Fibroblast of skin of abdomen (primary cell): ENCODE results near the gene FXYD6.

Source experiments
- DNase-seq: peaks from one replicate; pipeline ENCODE4 v3.0.0-alpha.2; 2013

Gene FXYD6

DNA sequence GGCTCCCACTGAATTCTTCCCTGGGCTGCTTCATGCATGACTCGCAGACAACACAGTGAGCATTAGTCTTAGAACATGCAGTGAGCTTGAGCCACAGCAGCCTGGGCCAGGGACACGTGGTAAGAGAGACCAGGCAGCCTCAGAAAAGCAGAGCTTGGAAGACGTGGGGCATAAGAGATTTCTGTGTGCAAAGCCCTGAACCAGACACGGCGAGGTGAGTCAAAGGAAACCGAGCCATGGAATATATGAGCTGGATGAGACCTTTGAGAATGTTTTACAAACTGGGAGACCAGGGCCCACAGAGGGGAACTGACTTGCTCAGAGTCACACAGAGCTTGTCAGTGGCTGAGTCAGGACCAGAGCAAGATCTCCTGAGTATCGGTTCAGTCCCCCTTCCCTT lies 8.5 kb upstream of the FXYD6 start:
- DNase-seq: peak; percentile 73

GRCh38 chr11:117883063-117883462 lies 6.6 kb upstream of the FXYD6 start:
- no peak for DNase-seq

DNA sequence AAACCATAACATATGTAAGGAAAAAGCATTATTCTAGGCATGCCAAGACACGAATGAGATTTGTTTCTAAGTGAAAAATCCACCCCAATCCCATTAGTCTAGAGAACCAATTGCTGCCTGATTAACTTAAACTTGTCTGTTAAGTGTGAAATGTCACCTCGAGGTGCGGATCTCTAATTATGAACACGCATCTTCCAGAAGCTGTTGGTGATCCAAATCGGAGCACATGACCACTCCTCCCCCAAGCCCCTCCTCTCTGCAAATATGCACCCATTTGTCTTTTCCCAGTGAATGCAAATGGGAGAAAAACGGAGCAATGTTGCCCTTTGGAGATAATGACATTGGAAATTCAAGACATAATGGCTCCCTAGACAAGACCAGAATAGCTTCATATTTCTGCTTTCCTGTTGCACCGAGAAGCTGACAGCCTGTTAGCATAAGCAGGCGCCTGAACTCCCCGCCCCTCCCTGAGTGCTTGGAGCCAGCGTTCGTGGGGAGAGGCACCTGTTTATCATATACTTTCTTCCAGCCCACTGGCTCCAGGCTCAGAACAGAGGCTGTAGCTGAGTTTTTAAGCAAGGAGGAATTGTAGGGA lies 6.0 kb upstream of the FXYD6 start:
- no peak for DNase-seq

DNA sequence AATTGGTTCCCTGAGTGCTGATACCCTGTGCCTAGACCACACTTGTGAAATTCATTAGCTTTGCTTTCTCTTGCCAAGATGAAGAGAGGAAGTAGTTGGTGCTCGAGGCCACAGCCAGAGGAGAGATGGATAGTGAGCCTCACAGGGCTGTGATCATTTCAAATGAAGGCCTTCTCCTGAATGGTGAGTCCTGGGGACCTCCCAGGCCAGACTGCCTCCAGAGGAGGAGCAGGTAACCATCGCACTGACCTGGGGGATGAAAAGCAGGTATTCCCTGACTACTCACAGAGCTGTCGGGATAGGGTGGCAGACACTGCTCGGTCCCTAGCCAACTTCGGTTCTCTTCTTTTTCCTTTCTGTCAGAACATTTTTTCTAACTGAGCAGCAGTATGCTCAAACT lies 4.8 kb upstream of the FXYD6 start:
- no peak for DNase-seq

DNA sequence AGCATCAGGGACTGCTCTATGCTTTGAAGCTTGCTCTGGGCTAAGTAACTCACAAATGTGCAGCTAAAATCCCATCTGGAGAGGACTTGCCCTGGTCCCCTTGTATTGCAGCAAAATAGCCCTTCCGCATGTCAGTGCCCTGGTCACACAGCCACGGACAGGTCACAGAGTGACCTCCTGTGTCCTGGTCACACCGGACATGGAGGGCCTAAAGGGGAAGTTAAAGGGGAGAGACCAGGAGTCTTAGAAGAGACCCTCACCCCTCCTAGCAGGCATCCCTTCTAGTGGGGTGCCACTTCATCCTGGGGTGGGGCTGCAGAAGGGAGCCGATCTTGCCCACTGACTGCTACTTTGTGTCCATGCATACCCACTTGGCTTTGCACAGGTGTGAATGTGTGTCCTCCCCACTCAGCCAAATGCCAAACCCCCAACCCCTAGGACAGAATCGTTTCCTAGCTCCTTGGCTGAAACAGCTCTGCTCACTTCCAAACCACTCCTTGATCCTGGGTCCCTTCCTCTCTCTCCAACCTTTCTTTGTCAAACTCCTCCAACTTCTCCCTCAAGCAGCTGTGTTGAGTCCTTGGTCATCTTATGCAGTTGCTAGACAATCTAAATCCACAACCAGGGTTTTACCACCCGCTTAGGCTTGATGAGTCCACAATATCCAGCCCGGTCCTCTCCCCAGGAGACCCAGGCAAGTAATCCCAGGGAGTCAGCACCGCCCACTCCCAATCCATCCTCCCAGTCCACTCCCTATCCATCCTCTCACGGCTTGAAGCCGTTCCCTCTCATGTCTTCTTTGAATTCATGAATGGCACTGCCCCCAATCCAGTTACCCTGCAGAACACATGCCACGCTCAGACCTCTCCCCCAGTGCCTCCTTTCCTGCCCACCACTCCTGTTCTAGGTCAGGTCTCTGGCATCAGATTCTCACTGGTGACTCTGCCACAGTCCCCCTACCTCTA lies 3.3 kb upstream of the FXYD6 start:
- no peak for DNase-seq

GRCh38 chr11:117878939-117879475 lies 2.5 kb upstream of the FXYD6 start:
- DNase-seq: no peak

DNA sequence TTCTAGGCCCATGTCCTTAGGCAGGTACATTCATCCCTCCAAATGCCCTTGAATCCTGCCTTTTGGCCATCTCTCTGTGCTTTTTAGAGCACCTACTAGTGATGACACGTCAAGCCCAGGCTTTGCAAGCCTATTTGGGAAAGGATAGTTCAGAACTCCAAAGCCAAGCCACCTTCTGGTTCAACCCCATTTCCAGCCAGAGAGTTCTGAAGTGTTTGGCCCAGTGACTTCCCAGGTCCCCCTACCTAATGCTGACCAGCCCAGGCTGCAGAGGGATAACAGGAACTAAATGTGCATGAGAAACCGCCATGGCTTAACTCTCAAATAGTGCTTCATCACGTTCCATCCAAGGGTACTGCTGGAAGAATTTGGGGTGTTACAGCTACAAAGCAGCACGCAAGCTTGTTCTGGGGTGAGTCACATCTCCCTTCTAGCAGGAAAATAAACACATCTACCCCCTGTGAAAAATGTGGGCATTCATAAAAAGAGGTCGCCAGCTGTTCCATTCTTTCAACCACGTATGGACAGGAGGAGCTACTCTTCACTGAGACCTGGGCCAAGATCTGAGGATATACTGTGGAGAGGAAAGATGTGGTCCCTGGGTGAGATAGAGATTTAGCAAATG lies 2.0 kb upstream of the FXYD6 start:
- DNase-seq: no peak

- DNase-seq: no peak
Observed at GRCh38 chr11:117877120-117877784, 794 bp upstream of the FXYD6 start.

- DNase-seq: no peak
Observed at GRCh38 chr11:117876059-117876340, 458 bp downstream of the FXYD6 start.

GRCh38 chr11:117875382-117876058 lies 938 bp downstream of the FXYD6 start:
- DNase-seq: peak; percentile 4

- no peak for DNase-seq
Observed at GRCh38 chr11:117874910-117875381, 1.5 kb downstream of the FXYD6 start.

- DNase-seq: no peak
Observed at GRCh38 chr11:117874253-117874909, 2.1 kb downstream of the FXYD6 start.

GRCh38 chr11:117873828-117874125 lies 2.7 kb downstream of the FXYD6 start:
- no peak for DNase-seq

DNA sequence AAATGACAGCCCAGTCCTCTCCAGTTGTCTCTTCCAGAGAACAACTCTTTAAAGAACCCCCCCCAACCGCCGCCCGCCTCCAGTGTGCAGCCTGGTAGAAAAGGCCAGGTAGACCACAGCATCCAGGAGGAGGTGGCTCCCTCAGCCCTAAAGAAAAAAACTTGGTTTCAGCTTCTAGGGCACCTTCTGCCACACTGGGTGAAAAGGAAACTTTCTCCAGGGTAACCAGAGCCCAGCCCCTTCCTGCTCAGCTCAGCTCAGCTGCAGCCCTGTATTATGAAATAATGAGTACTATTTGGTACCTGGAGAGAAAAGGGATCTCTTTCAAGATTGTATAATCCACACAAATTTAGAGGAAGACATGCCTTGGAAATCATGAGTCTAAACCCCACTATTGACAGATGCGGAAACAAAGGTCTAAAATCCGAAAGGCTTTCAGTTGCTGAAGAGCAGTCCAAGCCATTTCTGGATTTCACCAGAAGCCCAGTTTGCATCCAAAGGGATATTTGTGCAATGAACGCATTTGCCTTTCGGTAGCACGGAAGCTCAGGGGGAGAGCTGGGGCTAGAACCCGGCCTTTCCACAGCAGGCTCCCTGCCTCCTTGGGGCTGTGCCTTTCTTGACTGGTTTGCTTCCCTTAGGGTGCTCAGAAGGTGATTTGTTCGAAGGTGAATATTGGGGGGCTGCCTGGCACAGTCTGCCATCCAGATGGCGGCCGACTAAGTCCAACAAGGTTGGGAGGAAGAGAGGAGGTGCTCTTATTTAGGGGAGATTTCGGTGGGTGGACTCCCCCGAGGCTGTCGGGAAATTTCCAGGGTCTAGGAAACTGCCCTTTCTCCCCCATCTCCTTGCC lies 3.3 kb downstream of the FXYD6 start:
- no peak for DNase-seq

- DNase-seq: no peak
Observed at GRCh38 chr11:117872420-117872961, 4.0 kb downstream of the FXYD6 start.

- no peak for DNase-seq
Observed at GRCh38 chr11:117871784-117872183, 4.7 kb downstream of the FXYD6 start.

GRCh38 chr11:117871160-117871559 lies 5.3 kb downstream of the FXYD6 start:
- DNase-seq: no peak

GRCh38 chr11:117870103-117870952 lies 6.1 kb downstream of the FXYD6 start:
- DNase-seq: no peak

GRCh38 chr11:117869604-117870003 lies 6.9 kb downstream of the FXYD6 start:
- no peak for DNase-seq
